OCI-LY1 (cell line): ENCODE results near the gene ABO.
"Not testable (repeated sequence)": the region's sequence is repeated elsewhere in the genome, so short reads cannot be mapped to it uniquely, and the experiment has no call there.

Experiments used
- EZH2 ChIP-seq: fragments of 200-600 bp; sonication (generic), shearing (Covaris generic); IDR thresholded peaks from 2 replicates; pipeline ENCODE4 v1.8.0; 2017; ENCODE audit warnings: borderline replicate concordance, mixed run types, mild to moderate bottlenecking, antibody characterized with exemption, low read length, moderate library complexity, mixed read lengths
- TF ChIP-seq, protein P1 (sequence below): fragments of 200-600 bp; sonication (generic), shearing (Covaris generic); IDR thresholded peaks from 2 replicates; pipeline ENCODE4 v1.5.1; 2017; ENCODE audit warnings: mild to moderate bottlenecking, antibody characterized with exemption, low read length, moderate library complexity, mixed read lengths

GRCh38 chr9:133299996-133300395, 25.0 kb upstream of the ABO start:
- not testable (repeated sequence) for TF ChIP-seq EZH2
- TF ChIP-seq, protein P1, sequence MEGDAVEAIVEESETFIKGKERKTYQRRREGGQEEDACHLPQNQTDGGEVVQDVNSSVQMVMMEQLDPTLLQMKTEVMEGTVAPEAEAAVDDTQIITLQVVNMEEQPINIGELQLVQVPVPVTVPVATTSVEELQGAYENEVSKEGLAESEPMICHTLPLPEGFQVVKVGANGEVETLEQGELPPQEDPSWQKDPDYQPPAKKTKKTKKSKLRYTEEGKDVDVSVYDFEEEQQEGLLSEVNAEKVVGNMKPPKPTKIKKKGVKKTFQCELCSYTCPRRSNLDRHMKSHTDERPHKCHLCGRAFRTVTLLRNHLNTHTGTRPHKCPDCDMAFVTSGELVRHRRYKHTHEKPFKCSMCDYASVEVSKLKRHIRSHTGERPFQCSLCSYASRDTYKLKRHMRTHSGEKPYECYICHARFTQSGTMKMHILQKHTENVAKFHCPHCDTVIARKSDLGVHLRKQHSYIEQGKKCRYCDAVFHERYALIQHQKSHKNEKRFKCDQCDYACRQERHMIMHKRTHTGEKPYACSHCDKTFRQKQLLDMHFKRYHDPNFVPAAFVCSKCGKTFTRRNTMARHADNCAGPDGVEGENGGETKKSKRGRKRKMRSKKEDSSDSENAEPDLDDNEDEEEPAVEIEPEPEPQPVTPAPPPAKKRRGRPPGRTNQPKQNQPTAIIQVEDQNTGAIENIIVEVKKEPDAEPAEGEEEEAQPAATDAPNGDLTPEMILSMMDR = not testable (repeated sequence)
